GM21723 (cell line): ENCODE data around the gene PDAP1.
"Not testable (repeated sequence)": the region's sequence is repeated elsewhere in the genome, so short reads cannot be mapped to it uniquely, and the experiment has no call there.

Experiments
- ATAC-seq: cut with Tn5 transposase; IDR thresholded peaks from one replicate; pipeline ENCODE4 v1.9.1; 2021; ENCODE audit warnings: mild to moderate bottlenecking, moderate library complexity; ENCODE audit not compliant: unreplicated experiment

Gene PDAP1

DNA sequence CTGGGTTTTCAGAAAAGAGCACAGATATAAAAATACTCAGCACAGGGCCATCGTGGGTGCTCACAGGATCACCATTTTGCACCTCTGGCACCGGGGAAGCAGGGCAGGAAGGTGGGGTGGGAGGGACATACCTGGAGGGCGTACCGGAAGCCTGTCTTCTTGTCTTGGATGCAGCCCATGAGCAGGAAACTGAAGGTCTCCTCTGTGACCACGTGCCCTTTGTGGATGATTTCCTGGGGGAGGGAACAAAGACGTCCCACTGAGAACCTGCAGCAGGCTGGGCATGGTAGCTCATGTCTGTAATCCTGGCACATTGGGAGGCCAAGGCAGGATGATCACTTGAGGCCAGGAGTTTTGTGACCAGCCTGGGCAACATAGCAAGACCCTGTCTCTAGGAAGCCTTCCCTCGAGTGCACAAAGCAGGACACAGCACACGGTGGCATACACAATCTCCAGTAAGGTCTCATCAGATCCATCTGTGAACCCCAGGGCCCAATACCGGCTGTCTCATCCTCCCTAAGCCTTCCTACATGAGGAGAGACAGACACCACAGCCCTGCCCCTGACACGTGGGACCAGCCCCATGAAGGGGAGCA lies 20.7 kb upstream of the PDAP1 start:
- no peak for ATAC-seq

DNA sequence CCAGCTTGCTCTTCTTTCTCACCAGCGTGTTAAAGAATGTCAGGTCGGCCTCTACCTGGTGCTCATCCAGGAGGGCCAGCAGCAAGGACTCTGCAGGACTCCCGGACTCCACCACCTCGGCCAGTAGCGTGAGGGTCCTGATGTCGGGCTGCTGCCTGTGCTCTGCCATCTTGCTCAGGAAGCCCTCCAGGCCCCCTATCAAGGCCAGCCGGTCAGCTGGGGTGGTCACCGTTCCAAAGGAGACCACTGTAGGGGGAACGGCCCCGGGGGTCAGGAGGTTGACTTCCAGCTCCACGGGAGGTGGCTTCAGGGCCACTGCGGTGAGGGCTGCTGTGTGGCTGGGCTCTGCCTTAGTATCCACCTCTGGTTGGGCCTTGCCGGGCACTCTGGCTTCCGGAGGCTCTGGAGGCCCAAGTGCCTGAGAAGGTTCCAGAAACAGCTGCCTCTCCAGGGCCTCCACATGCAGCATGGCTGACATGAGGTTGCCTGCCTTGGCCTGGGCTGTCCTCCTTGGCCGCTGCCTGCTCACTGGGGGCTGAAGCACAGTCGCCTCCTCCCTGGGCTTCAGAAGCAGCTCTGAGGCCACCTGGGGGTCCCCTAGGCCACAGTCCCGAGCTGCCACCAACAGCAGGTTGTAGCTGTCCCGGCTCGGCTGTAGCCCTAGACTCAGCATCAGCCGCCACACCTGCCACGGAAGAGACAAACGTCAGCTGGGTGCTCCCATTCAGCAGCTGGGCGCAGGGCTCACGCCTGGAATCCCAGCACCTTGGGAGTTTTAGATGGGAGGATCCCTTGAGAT lies 16.7 kb upstream of the PDAP1 start:
- ATAC-seq: no peak

DNA sequence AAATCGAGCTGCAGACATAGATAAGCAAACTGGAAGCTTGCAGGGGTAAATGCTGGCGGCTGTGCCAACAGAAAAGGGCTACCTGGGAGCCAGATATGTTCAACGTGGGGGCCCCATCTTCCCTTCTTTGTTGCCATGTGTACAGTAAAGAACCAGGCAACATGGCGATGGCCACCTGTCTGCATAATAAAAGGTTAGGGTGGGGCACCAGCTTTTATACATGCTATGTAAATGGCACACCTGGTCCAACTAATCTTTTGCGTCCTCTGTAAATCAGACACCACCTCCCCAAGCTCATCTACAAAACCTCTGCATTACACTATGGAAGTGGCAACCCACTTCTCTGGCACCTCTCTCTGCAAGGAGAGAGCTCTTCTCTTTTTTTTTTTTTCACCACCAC lies 14.2 kb upstream of the PDAP1 start:
- no peak for ATAC-seq

DNA sequence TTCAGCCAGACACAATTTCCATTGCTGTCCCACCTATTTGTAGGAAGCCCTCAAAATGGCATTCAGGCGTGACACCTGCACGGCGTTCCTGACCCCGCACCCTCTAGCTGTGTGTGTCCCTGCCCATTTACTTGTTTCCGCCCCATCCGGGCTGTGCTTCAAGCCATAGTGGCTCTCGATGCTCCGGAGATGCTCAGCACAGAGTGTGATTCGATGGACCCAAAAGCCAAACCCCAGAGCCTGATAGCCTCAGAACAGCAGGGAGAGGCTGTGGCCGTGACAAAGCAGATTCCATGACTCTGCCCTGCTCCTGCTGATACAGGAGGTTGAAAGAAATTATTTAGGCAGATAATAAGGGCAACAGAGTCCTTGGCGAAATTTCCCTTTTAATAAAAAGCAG lies 13.8 kb upstream of the PDAP1 start:
- ATAC-seq: no peak

DNA sequence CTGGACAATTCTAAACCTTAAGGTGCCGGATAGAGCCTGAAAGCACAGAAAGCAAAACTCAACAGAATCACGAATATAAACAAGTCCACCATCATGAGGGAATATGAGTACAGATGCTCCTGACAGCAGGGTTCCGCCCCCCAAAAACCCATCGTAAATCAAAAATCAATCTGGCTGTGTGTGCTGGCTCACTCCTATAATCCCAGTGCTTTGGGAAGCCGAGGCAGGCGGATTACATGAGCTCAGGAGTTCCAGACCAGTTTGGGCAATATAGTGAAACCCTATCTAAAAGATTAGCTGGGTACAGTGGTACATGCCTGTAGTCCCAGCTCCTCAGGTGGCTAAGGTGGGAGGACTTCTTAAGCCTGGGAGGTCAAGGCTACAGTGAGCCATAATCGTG lies 12.6 kb upstream of the PDAP1 start:
- ATAC-seq: no peak

DNA sequence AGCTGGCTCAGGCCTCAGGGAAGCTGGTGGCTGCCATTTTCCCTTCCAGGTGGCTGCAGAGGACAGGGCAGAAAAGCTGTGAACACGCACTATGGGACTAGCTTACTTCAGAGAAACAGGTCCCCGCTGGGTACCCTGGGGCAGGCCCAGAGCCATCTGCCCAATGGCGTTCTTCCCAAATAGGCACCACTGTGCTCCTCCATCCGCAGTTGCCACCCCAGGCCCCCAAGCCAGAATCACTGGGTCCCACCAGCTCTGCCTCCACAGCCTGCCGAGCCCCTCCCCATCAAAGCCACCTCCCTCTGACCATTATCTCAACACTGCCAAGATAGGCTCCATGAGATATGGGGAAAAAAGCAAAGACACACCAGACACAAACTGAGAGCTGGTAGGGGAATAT lies 11.8 kb upstream of the PDAP1 start:
- ATAC-seq: no peak

DNA sequence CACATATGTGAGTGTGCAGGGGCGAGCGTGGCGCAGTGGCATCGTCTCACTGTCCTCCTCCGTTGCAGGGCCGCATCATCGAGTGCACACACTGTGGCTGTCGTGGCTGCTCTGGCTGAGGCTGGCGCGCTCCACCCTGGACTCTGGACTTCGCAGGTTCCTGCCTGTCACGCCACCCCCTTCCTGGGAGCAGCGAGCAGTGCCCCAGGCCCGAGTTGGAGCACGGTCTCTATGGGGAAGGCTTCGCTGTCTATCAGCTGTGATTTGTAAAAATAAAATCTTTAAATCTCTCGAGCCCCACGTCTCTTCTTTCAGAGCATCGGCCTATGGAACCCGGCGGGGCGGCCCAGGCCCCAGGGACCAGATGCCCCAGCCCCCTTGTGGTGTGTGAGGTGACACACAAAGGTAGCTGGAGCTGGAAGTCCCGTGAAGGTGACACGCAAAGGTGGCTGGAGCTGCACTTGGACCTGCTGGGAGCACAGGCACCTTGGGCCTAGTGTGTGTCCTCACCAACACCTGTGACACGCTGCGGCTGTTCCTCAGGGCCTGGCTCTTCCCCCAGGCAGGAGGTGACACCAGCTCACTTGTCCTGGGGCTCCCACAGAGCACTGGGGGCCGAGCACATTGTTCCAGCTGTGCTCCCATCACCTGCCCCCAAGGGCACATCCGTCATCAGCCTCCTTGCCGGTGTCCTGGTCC lies 11.1 kb upstream of the PDAP1 start:
- ATAC-seq: no peak

DNA sequence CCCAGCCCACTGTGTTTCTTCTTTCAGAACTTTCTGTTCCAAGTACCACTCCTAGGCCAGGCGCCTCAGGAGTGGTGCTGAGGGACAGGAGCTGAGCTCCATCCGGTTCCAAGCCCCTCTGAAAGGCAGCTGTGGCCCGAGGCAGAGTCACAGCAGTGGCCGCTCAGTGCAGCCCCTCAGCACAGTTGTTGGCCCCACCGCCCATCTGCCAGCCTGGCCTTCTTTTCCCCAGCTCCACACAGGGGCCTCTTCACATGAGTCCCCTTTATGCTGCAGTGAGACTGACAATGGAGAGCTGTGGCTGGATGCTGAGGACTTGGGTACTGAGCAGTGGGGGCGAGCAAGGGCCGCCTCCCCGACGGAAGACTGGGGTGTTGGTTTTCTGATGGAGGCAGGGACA lies 9.9 kb upstream of the PDAP1 start:
- ATAC-seq: no peak

DNA sequence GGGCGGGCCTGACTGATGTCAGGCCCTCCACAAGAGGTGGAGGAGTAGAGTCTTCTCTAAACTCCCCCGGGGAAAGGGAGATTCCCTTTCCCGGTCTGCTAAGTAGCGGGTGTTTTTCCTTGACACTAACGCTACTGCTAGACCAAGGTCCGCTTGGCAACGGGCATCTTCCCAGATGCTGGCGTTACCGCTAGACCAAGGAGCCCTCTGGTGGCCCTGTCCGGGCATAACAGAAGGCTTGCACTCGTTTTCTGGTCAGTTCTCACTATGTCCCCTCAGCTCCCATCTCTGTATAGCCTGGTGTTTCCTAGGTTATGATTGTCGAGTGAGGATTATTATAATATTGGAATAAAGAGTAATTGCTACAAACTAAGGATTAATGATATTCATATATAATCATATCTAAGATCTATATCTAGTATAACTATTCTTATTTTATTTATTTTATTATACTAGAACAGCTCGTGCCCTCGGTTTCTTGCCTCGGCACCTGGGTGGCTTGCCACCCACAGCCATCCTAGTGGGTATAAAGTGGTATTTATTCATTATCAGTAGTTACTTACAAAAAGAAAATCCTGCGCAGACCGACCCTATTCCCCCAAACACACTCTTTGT lies 7.2 kb upstream of the PDAP1 start:
- not testable (repeated sequence) for ATAC-seq

DNA sequence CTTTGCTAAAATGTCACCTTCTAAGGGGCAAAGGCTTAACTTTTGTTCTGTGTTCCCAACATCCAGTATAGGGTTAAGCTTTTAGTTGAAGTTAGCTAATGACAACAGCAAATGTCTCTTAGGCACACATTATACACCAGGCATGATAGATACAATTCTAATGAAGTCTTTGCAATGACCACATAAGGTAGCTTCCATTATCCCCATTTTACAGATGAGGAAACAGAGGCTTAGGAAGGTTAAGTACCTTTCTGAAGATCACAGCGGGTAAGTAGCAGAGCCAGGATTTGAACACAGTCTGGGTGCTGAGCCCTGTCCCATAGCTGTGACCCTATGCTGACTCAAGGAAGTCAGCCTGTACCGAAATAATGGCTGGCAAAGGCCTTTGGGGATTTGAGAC lies 2.2 kb upstream of the PDAP1 start:
- no peak for ATAC-seq

DNA sequence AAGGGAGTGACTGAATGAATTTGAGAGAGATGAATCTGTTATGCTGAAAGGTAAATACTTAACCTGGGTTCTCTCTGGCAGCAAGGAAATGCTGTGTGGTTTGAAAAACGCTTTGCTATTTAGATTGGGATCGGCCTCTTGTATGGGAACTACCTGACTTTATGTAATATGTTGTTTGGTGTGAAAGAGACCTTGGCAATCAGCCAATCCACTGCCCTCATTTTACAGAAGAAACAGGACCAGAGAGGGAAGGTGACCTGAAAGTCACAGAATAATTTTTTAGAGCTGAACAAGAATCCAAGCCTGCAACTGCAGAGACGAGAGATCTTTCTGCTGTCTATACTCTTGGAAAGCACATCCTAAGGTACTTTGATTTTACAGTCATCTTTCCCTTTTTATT lies 1.4 kb upstream of the PDAP1 start:
- ATAC-seq: no peak

DNA sequence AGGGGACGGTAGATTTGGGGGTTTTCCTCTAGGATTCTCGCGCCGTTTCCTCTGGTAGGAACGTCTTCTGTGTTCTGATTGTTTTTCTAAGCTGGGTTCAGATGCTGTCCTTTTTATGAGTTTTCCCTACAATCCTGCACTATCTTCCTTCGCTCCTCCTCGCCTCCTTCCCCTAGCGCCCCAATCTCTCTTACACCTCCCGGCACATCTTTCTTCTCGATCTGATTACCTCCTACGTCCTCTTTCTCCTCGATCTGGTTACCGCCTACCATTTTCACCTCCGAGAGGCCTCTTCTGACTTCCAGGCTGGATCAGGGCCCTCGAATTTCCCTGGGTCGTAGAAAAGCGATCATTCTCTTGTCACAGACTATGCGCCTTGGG lies 785 bp upstream of the PDAP1 start:
- peak; percentile 17 for ATAC-seq

DNA sequence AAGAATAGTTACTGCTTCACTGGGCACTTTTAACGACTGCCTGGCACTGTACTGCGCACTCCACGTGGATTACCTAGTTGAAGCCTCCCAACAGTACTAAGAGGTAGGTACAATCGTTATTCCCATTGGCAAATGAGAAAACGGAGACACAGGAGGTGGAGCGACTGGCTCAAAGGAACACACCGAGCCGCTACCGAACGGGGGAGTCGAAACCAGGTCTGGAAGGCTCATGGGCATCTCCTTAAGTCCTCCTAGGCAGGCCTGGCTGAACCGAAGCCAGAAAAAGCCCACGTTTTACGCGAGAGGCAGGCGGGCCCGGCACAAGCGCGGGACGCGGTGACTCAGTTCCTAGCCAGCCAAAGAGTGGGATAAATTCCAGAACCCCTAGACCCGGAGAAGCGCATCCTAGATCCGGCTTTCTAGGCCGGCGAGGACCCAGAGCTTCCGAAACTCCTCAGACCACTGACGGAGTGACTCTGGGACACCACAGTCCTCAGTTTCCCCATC lies 472 bp downstream of the PDAP1 start:
- peak; percentile 8 for ATAC-seq

DNA sequence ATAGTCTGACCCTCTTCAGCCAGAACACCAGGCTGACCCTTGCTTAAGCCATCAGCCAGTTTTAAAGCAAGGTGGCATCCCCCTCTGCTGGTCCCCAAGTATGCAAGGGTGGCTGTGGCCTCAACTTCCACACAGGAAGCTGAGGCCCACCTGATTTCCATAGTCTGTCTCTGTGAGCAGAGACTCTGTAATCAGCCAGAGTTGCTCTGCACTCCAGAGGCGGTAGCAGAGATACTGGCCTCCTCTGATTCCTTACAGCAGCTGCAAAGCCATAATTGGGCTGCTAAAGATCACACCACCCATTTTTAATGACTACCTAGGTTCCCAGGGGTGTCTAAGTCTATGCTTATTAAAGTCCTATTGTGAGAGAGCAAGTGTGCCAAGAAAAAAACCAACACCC lies 1.8 kb downstream of the PDAP1 start:
- no peak for ATAC-seq

DNA sequence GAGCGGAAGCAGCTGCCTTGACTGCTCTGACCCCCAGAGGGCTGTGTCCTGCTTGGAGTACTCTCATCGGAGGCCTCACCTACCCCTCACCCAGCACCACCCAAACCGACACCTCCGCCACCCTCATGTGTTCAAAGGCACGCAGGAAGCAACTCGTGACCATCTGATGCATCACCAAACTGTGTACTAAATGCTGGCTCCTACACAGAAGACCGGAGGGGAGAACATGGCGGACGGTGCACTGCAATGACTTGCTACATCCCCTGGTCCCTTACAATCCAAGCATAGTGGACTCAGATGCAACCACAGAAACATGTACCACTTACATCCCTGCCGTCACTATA lies 3.4 kb downstream of the PDAP1 start:
- no peak for ATAC-seq

DNA sequence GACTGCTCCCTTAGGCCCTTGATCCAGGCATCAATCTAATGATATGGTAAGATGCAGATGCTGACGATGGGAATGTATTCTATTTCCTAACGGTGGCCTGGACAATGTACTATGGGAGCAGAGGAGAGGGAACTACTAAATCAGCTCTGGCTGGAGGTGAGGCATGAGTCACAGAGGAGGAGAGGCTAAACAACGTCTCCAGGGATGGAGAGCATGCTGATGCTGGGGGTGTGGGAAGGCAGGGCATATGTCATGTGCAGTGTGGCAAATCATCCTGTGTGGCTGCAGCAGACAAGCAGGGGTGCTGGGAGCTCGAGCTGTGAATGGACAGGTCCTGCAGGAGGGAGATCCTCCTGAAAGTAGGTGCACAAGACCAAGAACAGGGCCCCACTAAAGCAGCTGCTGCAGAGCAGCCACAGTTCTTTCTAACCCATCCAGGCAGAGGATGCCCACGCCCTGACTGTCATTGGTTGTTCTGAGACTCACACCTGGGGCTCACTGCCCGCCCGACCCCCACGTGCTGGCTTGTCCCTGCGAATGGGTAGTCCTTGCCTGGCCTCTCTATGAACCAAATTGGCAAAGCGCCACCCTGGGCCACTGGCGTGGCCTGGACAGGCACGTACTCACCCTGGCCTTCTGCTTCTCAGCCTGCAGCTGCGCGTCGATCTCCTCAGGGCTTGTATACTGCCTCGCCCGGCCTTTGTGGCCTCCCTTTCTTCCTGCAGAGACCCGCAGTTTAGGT lies 4.0 kb downstream of the PDAP1 start:
- ATAC-seq: no peak

DNA sequence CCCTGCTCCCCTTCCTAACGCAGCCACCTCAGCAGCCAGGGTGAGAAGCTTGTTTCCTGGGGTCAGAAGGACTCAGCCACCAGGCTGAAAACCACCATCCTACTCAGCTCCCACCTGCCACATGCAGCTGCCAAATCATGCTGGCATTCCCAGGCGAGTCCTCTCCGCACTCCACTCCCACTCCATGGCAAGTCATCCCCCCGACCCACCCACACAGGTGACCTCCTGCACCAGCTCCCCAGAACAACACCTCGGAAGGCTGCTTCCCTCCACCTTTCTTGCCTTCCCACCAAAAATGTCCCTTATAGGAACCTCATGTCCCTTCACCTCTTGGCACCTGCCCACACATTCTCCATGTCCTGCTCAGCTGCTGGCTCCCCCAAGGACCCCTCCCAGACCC lies 4.6 kb downstream of the PDAP1 start:
- no peak for ATAC-seq

DNA sequence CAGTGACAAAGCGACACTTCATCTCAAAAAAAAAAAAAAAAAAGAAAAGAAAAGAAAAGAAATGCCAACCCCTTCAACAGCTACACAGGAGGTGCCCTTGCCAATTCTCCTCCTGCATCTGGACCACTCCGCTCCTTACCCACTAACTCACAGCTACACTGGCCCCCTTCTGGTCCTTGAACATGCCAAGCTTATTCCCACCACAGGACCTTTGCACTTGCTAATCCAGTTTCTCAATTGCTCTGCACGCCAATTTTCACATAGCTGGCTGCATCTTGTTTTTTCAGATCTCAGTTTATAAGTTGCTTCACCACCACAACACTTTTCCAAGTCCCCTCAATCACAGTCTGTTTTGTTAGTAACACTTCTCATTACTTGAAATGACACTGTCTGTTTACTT lies 5.5 kb downstream of the PDAP1 start:
- ATAC-seq: no peak

DNA sequence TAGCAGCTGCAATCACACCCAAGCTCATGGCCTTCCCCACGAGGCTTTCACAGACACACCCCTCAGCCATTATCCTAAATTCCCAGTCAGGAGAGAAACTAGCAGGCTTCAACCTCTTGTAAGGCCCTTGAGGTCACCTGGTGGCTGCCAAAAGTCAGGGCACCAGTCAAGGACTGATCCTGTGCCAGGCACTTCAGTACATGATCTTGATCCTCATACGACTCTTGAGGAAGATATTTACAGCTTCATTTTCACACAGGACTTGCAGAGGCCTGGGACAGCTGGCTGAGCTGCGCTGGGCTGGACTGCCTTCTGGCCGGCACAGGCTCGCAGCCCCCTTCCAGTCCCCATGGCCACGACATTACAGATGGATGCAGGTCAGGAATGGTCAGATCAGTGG lies 8.8 kb downstream of the PDAP1 start:
- no peak for ATAC-seq

DNA sequence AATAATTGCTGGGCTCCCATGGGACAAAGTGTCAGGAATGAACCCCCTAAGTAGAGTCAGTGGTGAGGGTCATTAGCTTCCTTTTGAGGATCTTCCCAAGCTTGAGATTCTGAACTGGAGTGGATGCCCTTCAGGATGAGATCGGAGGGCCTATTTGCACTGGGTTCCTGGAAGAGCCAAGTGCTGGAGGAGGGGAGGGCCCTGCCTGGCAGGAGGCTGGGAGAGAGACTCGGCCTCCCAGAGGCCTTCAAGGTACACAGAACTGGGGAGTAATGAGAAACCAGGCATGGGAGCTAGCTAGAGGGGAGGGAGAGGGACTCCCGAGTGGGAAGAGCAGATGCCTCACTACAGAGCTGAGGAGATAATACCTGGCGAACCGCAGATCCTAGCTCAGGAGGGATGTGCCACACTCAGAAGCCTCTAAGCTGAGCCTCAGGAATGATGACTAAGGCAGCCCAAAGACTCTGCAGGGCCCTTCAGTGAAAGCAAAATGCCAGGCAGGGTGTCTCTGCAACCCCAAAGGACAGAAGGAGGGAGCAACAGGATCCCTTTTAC lies 9.4 kb downstream of the PDAP1 start:
- ATAC-seq: no peak
